ENCODE results near the gene MAP3K10. TPM values are rescaled to one million over a fixed set of nuclear protein-coding genes. Genes with fewer than 3 reads are reported as not detected.

The MAP3K10 gene
- total and polyA plus RNA-seq, 7 donors = 4.2 to 17.2 (median 6.4) TPM

GRCh38 chr19:40204381-40204780, 13.2 kb downstream of the MAP3K10 start:
- Histone ChIP-seq H3K27me3 (no peaks in the 10 kb centered on the region), H3K9me3 (no peaks in the 10 kb centered on the region), H3K4me3 (no peak overlapping the region), H3K36me3 (peaks cover 10 to 70% (median 25%) of the 10 kb centered on the region in 4 donors), H3K4me1 (no peaks in the 10 kb centered on the region), H3K27ac (no peak overlapping the region)
- intact Hi-C loops (cut with DNase I) = no loop called here
- TF ChIP-seq CTCF (IDR thresholded peaks at IDR 0.05) (no peak), POLR2A (IDR thresholded peaks at IDR 0.05) (no peak), POLR2AphosphoS5 (IDR thresholded peaks at IDR 0.05) (no peak), EP300 (IDR thresholded peaks at IDR 0.05) (no peak)
- DNase-seq = no peak
- 96 to 98% methylated on average over 16 of the region's 16 CpGs for WGBS, 2 donors

GRCh38 chr19:40205760-40206159, 14.5 kb downstream of the MAP3K10 start:
- no peaks in the 10 kb centered on the region for H3K27me3 ChIP-seq
- H3K27ac ChIP-seq = no peak overlapping the region
- TF ChIP-seq POLR2A (IDR thresholded peaks at IDR 0.05) (no peak), POLR2AphosphoS5 (IDR thresholded peaks at IDR 0.05) (no peak), CTCF (IDR thresholded peaks at IDR 0.05) (no peak), EP300 (IDR thresholded peaks at IDR 0.05) (no peak)
- H3K9me3 ChIP-seq = no peaks in the 10 kb centered on the region
- no peak for DNase-seq
- H3K36me3 ChIP-seq = peaks cover 19 to 80% (median 28%) of the 10 kb centered on the region in 4 donors
- no peaks in the 10 kb centered on the region for H3K4me1 ChIP-seq
- WGBS, 2 donors = 97 to 98% methylated on average over 21 of the region's 21 CpGs
- no peak overlapping the region for H3K4me3 ChIP-seq
- intact Hi-C loops (cut with DNase I) = no loop called here

GRCh38 chr19:40208602-40209001, 17.4 kb downstream of the MAP3K10 start:
- H3K27ac ChIP-seq = no peak overlapping the region
- no peaks in the 10 kb centered on the region for H3K9me3 ChIP-seq
- no peaks in the 10 kb centered on the region for H3K4me1 ChIP-seq
- intact Hi-C loops (cut with DNase I) = no loop called here
- TF ChIP-seq EP300 (IDR thresholded peaks at IDR 0.05) = no peak
- no peak for TF ChIP-seq POLR2A (IDR thresholded peaks at IDR 0.05)
- no peak for TF ChIP-seq CTCF (IDR thresholded peaks at IDR 0.05)
- no peak for TF ChIP-seq POLR2AphosphoS5 (IDR thresholded peaks at IDR 0.05)
- H3K27me3 ChIP-seq = no peaks in the 10 kb centered on the region
- H3K4me3 ChIP-seq = no peak overlapping the region
- H3K36me3 ChIP-seq = peaks cover 19 to 73% (median 25%) of the 10 kb centered on the region in 4 donors
- DNase-seq = no peak
- WGBS, 2 donors = 97% methylated on average over 5 of the region's 5 CpGs

GRCh38 chr19:40210889-40211288, 19.7 kb downstream of the MAP3K10 start:
- H3K36me3 ChIP-seq = peaks cover 2 to 50% (median 19%) of the 10 kb centered on the region in 4 donors

More at GRCh38 chr19:40210889-40211288, 19.7 kb downstream of the MAP3K10 start:
- intact Hi-C loops (cut with DNase I) = no loop called here
- TF ChIP-seq POLR2AphosphoS5 (IDR thresholded peaks at IDR 0.05) (no peak), CTCF (IDR thresholded peaks at IDR 0.05) (no peak), POLR2A (IDR thresholded peaks at IDR 0.05) (no peak), EP300 (IDR thresholded peaks at IDR 0.05) (no peak)
- Histone ChIP-seq H3K27me3 (peaks cover 0 to 1% (median 0%) of the 10 kb centered on the region in 3 donors), H3K9me3 (no peaks in the 10 kb centered on the region), H3K27ac (no peak overlapping the region), H3K4me1 (no peaks in the 10 kb centered on the region), H3K4me3 (no peak overlapping the region)
- 93 to 98% methylated on average over 5 of the region's 5 CpGs for WGBS, 2 donors
- no peak for DNase-seq

All from sigmoid colon (tissue), 7 donors.